Measurements from ENCODE around the gene CCDC182. TPM values are rescaled to one million over a fixed set of nuclear protein-coding genes. Genes with fewer than 3 reads are reported as not detected.

The CCDC182 gene
- total RNA-seq, 1 donor from 2014 or later, result not detected

GRCh38 chr17:57740235-57740528 is 4.9 kb downstream of the CCDC182 start:
- Histone ChIP-seq H3K36me3 (ENCODE audit: control insufficient read depth, insufficient read depth, low read length) (no peaks in the 10 kb centered on the region), H3K4me3 (ENCODE audit: low read depth, low read length) (no peak overlapping the region), H3K27me3 (ENCODE audit: control insufficient read depth, insufficient read depth, low read length) (peaks cover 5% of the 10 kb centered on the region)
- TF ChIP-seq CTCF (IDR thresholded peaks at IDR 0.05; ENCODE audit: insufficient read depth, low read length, severe bottlenecking), result no peak
- no peak for FAIRE-seq
- DNase-seq (ENCODE audit: low read depth), result no peak

GRCh38 chr17:57739402-57740234 is 5.5 kb downstream of the CCDC182 start:
- H3K4me3 ChIP-seq (ENCODE audit: low read depth, low read length), result no peak overlapping the region
- no peaks in the 10 kb centered on the region for H3K36me3 ChIP-seq (ENCODE audit: control insufficient read depth, insufficient read depth, low read length)
- TF ChIP-seq CTCF (IDR thresholded peaks at IDR 0.05; ENCODE audit: insufficient read depth, low read length, severe bottlenecking), result peak; percentile 58
- FAIRE-seq (no peak), DNase-seq (ENCODE audit: low read depth) (peak; percentile 58)
- H3K27me3 ChIP-seq (ENCODE audit: control insufficient read depth, insufficient read depth, low read length), result peaks cover 5% of the 10 kb centered on the region

GRCh38 chr17:57737450-57737849 is 7.6 kb downstream of the CCDC182 start:
- Histone ChIP-seq H3K36me3 (ENCODE audit: control insufficient read depth, insufficient read depth, low read length) (no peaks in the 10 kb centered on the region), H3K4me3 (ENCODE audit: low read depth, low read length) (no peak overlapping the region), H3K27me3 (ENCODE audit: control insufficient read depth, insufficient read depth, low read length) (peaks cover 2% of the 10 kb centered on the region)
- no peak for TF ChIP-seq CTCF (IDR thresholded peaks at IDR 0.05; ENCODE audit: insufficient read depth, low read length, severe bottlenecking)
- DNase-seq (ENCODE audit: low read depth) (no peak), FAIRE-seq (no peak)

GRCh38 chr17:57735707-57736106 is 9.4 kb downstream of the CCDC182 start:
- FAIRE-seq (no peak), DNase-seq (ENCODE audit: low read depth) (peak; percentile 7)
- TF ChIP-seq CTCF (IDR thresholded peaks at IDR 0.05; ENCODE audit: insufficient read depth, low read length, severe bottlenecking), result peak; percentile 37
- H3K4me3 ChIP-seq (ENCODE audit: low read depth, low read length), result no peak overlapping the region
- H3K27me3 ChIP-seq (ENCODE audit: control insufficient read depth, insufficient read depth, low read length), result peaks cover 3% of the 10 kb centered on the region
- no peaks in the 10 kb centered on the region for H3K36me3 ChIP-seq (ENCODE audit: control insufficient read depth, insufficient read depth, low read length)

- no peak for FAIRE-seq
- Histone ChIP-seq H3K4me3 (ENCODE audit: low read depth, low read length) (no peak overlapping the region), H3K27me3 (ENCODE audit: control insufficient read depth, insufficient read depth, low read length) (peaks cover 6% of the 10 kb centered on the region), H3K36me3 (ENCODE audit: control insufficient read depth, insufficient read depth, low read length) (no peaks in the 10 kb centered on the region)
- DNase-seq (ENCODE audit: low read depth), result no peak
- no peak for TF ChIP-seq CTCF (IDR thresholded peaks at IDR 0.05; ENCODE audit: insufficient read depth, low read length, severe bottlenecking)
Observed at GRCh38 chr17:57735230-57735629, 9.9 kb downstream of the CCDC182 start.

- H3K4me3 ChIP-seq (ENCODE audit: low read depth, low read length), result no peak overlapping the region
- FAIRE-seq, result no peak
- no peak for DNase-seq (ENCODE audit: low read depth)
- H3K36me3 ChIP-seq (ENCODE audit: control insufficient read depth, insufficient read depth, low read length), result no peaks in the 10 kb centered on the region
- TF ChIP-seq CTCF (IDR thresholded peaks at IDR 0.05; ENCODE audit: insufficient read depth, low read length, severe bottlenecking), result no peak
- H3K27me3 ChIP-seq (ENCODE audit: control insufficient read depth, insufficient read depth, low read length), result peaks cover 9% of the 10 kb centered on the region
Observed at GRCh38 chr17:57733085-57733484, 12.0 kb downstream of the CCDC182 start.
